Measurements from ENCODE around the gene IRF3. TPM values are rescaled to one million over a fixed set of nuclear protein-coding genes. Genes with fewer than 3 reads are reported as not detected.
A peak's percentile ranks its signal among the peaks of the same experiment; 100 is the strongest.

The IRF3 gene
- total RNA-seq, 1 experiment from 2014 or later: 189 TPM

DNA sequence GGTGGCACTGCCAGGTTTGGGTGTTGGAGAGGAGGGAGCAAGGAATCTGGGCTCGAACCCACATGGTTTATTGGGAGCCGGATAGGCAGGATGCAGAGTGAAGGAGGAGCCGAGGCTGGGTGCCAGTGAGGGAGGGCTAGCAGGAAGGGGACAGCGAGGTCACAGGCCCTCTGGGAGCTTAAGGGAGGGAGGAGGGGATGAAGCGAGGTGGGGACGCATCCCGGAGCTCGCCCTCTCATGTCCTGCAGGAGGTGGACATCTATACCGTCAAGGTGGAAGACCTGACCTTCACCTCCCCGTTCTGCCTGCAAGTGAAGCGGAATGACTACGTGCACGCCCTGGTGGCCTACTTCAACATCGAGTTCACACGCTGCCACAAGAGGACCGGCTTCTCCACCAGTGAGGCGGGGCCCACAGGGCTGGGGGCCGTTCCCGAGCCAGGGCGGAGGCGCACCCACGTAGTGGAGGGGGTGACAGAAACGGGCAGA, 20.2 kb upstream of the IRF3 start:
- H3K4me3 Mint-ChIP-seq (ENCODE audit: low read depth, unreplicated experiment): no peak overlapping the region
- no peak for TF ChIP-seq CTCF (IDR thresholded peaks at IDR 0.05; ENCODE audit: unreplicated experiment)
- intact Hi-C loops (cut with micrococcal nuclease; ENCODE audit: unreplicated experiment): no loop called here
- no peaks in the 10 kb centered on the region for H3K9me3 Mint-ChIP-seq (ENCODE audit: low read depth, unreplicated experiment)
- peaks cover 94% of the 10 kb centered on the region for H3K36me3 Mint-ChIP-seq (ENCODE audit: insufficient read depth, unreplicated experiment)
- no peaks in the 10 kb centered on the region for H3K27me3 Mint-ChIP-seq (ENCODE audit: unreplicated experiment)
- no TSS peak for BruUV-seq (replicated peaks)
- CTCF ChIA-PET: interaction anchor here (0.5 kb wide), 1 partner anchor 9 kb away, joined by 6 read pairs; no protein-coding TSS in a partner anchor
- H3K27ac Mint-ChIP-seq (ENCODE audit: unreplicated experiment): peak overlapping the region; percentile 26
- no peaks in the 10 kb centered on the region for H3K4me1 Mint-ChIP-seq (ENCODE audit: low read depth, unreplicated experiment)
- DNase-seq: no peak

DNA sequence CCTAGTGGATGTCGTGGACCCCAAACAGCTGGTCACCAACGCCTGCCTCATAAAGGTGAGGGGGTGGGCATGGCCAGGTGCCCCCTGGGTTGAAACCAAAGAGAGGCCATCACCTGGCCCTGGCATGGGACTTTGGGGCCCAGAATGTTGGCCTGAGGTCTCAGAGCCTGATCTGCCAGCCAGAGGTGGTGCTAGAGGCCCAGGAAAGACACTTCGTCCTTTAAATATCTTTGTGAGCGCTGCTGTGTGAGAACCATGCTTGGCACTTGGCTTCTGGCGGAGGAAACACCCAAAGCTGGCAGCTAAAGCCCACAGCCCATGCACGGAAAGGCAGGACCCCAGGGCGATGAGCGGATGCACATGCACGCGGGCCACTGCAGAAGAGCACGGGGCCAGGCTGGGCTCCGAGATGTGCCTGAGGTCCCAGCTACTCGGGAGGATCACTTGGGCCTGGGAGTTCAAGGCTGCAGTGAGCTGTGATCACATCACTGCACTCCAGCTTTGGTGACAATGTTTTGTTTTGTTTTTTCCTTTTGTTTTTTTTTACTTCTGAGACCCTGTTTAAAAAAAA, 19.4 kb upstream of the IRF3 start:
- H3K4me3 Mint-ChIP-seq (ENCODE audit: low read depth, unreplicated experiment): no peak overlapping the region
- intact Hi-C loops (cut with micrococcal nuclease; ENCODE audit: unreplicated experiment): loop anchor here (5.0 kb wide), 1 partner anchor 113 kb away; no protein-coding TSS in a partner anchor
- no peaks in the 10 kb centered on the region for H3K9me3 Mint-ChIP-seq (ENCODE audit: low read depth, unreplicated experiment)
- peaks cover 5% of the 10 kb centered on the region for H3K4me1 Mint-ChIP-seq (ENCODE audit: low read depth, unreplicated experiment)
- H3K27ac Mint-ChIP-seq (ENCODE audit: unreplicated experiment): peak overlapping the region; percentile 26
- BruUV-seq (replicated peaks): no TSS peak
- peaks cover 94% of the 10 kb centered on the region for H3K36me3 Mint-ChIP-seq (ENCODE audit: insufficient read depth, unreplicated experiment)
- CTCF ChIA-PET: interaction anchor here (0.6 to 0.7 kb wide), 2 partner anchors 496 to 985 kb away, joined by 3 to 4 read pairs; no protein-coding TSS in a partner anchor
- no peak for DNase-seq
- H3K27me3 Mint-ChIP-seq (ENCODE audit: unreplicated experiment): no peaks in the 10 kb centered on the region
- no peak for TF ChIP-seq CTCF (IDR thresholded peaks at IDR 0.05; ENCODE audit: unreplicated experiment)

- H3K4me1 Mint-ChIP-seq (ENCODE audit: low read depth, unreplicated experiment): peaks cover 10% of the 10 kb centered on the region
- peaks cover 92% of the 10 kb centered on the region for H3K36me3 Mint-ChIP-seq (ENCODE audit: insufficient read depth, unreplicated experiment)
- CTCF ChIA-PET: interaction anchor here (0.6 to 0.7 kb wide), 3 partner anchors 9 to 985 kb away, joined by 3 to 4 read pairs (median 3); no protein-coding TSS in a partner anchor
- H3K9me3 Mint-ChIP-seq (ENCODE audit: low read depth, unreplicated experiment): no peaks in the 10 kb centered on the region
- no peak overlapping the region for H3K4me3 Mint-ChIP-seq (ENCODE audit: low read depth, unreplicated experiment)
- no TSS peak for BruUV-seq (replicated peaks)
- peak; percentile 65 for DNase-seq
- intact Hi-C loops (cut with micrococcal nuclease; ENCODE audit: unreplicated experiment): loop anchor here (5.0 kb wide), 1 partner anchor 112 kb away; no protein-coding TSS in a partner anchor
- H3K27me3 Mint-ChIP-seq (ENCODE audit: unreplicated experiment): no peaks in the 10 kb centered on the region
- peak overlapping the region; percentile 67 for H3K27ac Mint-ChIP-seq (ENCODE audit: unreplicated experiment)
- peak; percentile 93 for TF ChIP-seq CTCF (IDR thresholded peaks at IDR 0.05; ENCODE audit: unreplicated experiment)
Observed at GRCh38 chr19:49684251-49684982, 18.8 kb upstream of the IRF3 start.

DNA sequence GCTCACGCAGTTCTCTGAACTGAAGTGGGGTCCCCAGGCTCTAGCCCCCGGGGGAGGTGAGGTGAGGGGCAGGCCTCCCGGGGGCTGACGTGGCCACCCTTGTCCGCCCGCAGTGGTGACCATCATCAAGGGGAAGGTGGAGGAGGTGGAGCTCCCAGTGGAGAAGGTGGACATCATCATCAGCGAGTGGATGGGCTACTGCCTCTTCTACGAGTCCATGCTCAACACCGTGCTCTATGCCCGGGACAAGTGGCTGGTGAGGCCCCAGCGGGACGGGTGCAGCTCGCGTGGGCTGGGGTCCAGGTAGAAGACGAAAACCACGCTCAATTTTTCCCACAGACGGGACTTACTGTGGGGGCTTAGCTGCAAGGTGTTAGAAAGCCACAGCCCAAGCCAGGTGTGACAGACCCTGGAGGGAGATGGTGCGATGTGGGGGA, 18.2 kb upstream of the IRF3 start:
- DNase-seq: no peak
- peaks cover 11% of the 10 kb centered on the region for H3K4me1 Mint-ChIP-seq (ENCODE audit: low read depth, unreplicated experiment)
- CTCF ChIA-PET: interaction anchor here (0.7 kb wide), 1 partner anchor 9 kb away, joined by 3 read pairs; no protein-coding TSS in a partner anchor
- intact Hi-C loops (cut with micrococcal nuclease; ENCODE audit: unreplicated experiment): loop anchor here (5.0 kb wide), 1 partner anchor 112 kb away; no protein-coding TSS in a partner anchor
- H3K36me3 Mint-ChIP-seq (ENCODE audit: insufficient read depth, unreplicated experiment): peaks cover 89% of the 10 kb centered on the region
- no peaks in the 10 kb centered on the region for H3K9me3 Mint-ChIP-seq (ENCODE audit: low read depth, unreplicated experiment)
- no TSS peak for BruUV-seq (replicated peaks)
- no peak for TF ChIP-seq CTCF (IDR thresholded peaks at IDR 0.05; ENCODE audit: unreplicated experiment)
- H3K27ac Mint-ChIP-seq (ENCODE audit: unreplicated experiment): peak overlapping the region; percentile 67
- no peak overlapping the region for H3K4me3 Mint-ChIP-seq (ENCODE audit: low read depth, unreplicated experiment)
- no peaks in the 10 kb centered on the region for H3K27me3 Mint-ChIP-seq (ENCODE audit: unreplicated experiment)

Data from Calu3 (cell line).